Thyroid gland (tissue), 4 donors: Measurements from ENCODE around the gene SMYD4. TPM values are rescaled to one million over a fixed set of nuclear protein-coding genes. Genes with fewer than 3 reads are reported as not detected.
A peak's percentile ranks its signal among the peaks of the same experiment; 100 is the strongest.

Source experiments
- DNase-seq, 2 donors: peaks; one replicate each; pipeline ENCODE4 v3.0.0-alpha.2; 2019
- H3K27ac ChIP-seq, 3 donors: fragments of 200-600 bp; sonication (generic); 1 replicate in 2 of 3; 2 replicates in 1 of 3; pipeline ENCODE4 v1.5.1; 2016 to 2019; ENCODE audit warnings: mild to moderate bottlenecking in 1 of 3, moderate library complexity in 1 of 3
- H3K27me3 ChIP-seq: fragments of 200-600 bp; sonication (generic); one replicate; pipeline ENCODE4 v1.5.1; 2019
- H3K36me3 ChIP-seq, 2 donors: fragments of 200-600 bp; sonication (generic); one replicate each; pipeline ENCODE4 v1.5.1; 2016 to 2019
- H3K4me1 ChIP-seq, 2 donors: fragments of 200-600 bp; sonication (generic); one replicate each; pipeline ENCODE4 v1.5.1; 2017 to 2019
- H3K4me3 ChIP-seq, 3 donors: fragments of 200-600 bp; sonication (generic); replicated peaks in 1 of 3; 1 replicate in 2 of 3; 2 replicates in 1 of 3; pipeline ENCODE4 v1.5.1; 2016; ENCODE audit warnings: mild to moderate bottlenecking in 1 of 3
- H3K9me3 ChIP-seq: fragments of 200-600 bp; sonication (generic); one replicate; pipeline ENCODE4 v1.5.1; 2017
- CTCF ChIP-seq, 6 experiments: fragments of 200-600 bp in 3 of 6; fragments of 450-650 bp in 3 of 6; sonication (generic) in 3 of 6; IDR thresholded peaks; one replicate each; pipeline ENCODE4 v1.5.1; 2016 to 2019; ENCODE audit warnings: antibody characterized with exemption in 6 of 6, mild to moderate bottlenecking in 2 of 6, inconsistent platforms in 1 of 6, moderate library complexity in 1 of 6
- POLR2A ChIP-seq, 2 donors: fragments of 450-650 bp; IDR thresholded peaks; one replicate each; pipeline ENCODE4 v1.6.1; 2017; ENCODE audit warnings: antibody characterized with exemption in 2 of 2, mild to moderate bottlenecking in 2 of 2, moderate library complexity in 1 of 2
- WGBS, 2 donors: methylation state at CpG; one replicate each; pipeline ENCODE4 v1.1.5; 2017; 5-methylcytosine and 5-hydroxymethylcytosine counted together
- intact Hi-C: fragments of 100-400 bp; cut with DNase I; formaldehyde crosslinking; loops from one replicate; pipeline ENCODE4 v1.15.1; 2023
- total RNA-seq, 4 donors: library from RNA; depleted of rRNA; stranded (reverse); fragments of >200 nt; gene quantifications; one replicate each; pipeline ENCODE4 v1.2.3, GENCODE V29; 2016

The SMYD4 gene
- total RNA-seq, 4 donors from 2014 or later = 19.3 to 21.9 (median 20.4) TPM

- Histone ChIP-seq H3K27ac (no peak overlapping the region), H3K27me3 (no peaks in the 10 kb centered on the region), H3K36me3 (peaks cover 7 to 20% of the 10 kb centered on the region in 2 donors), H3K9me3 (no peaks in the 10 kb centered on the region), H3K4me1 (no peaks in the 10 kb centered on the region), H3K4me3 (no peak overlapping the region)
- peak in 1 of 2 donors; percentile 22 for DNase-seq
- intact Hi-C loops = no loop called here
- TF ChIP-seq CTCF (IDR thresholded peaks at IDR 0.05) (no peak), POLR2A (IDR thresholded peaks at IDR 0.05) (no peak)
- 81 to 87% methylated on average over 15 to 17 of the region's 25 CpGs for WGBS, 2 donors
These were observed 93.1 kb downstream of the SMYD4 start for GRCh38 chr17:1736348-1737281.

GRCh38 chr17:1735834-1736347, 93.8 kb downstream of the SMYD4 start:
- DNase-seq = no peak
- peaks cover 7 to 23% of the 10 kb centered on the region in 2 donors for H3K36me3 ChIP-seq
- 91 to 98% methylated on average over 10 to 14 of the region's 17 CpGs for WGBS, 2 donors
- H3K27me3 ChIP-seq = no peaks in the 10 kb centered on the region
- intact Hi-C loops = no loop called here
- H3K4me3 ChIP-seq = no peak overlapping the region
- H3K4me1 ChIP-seq = peaks cover 0 to under 1% of the 10 kb centered on the region in 2 donors
- H3K27ac ChIP-seq = no peak overlapping the region
- no peaks in the 10 kb centered on the region for H3K9me3 ChIP-seq
- TF ChIP-seq CTCF (IDR thresholded peaks at IDR 0.05) = no peak
- TF ChIP-seq POLR2A (IDR thresholded peaks at IDR 0.05) = no peak

- Histone ChIP-seq H3K4me3 (no peak overlapping the region), H3K4me1 (peaks cover 0 to 5% of the 10 kb centered on the region in 2 donors), H3K27me3 (no peaks in the 10 kb centered on the region), H3K36me3 (peaks cover 7 to 23% of the 10 kb centered on the region in 2 donors), H3K27ac (no peak overlapping the region), H3K9me3 (no peaks in the 10 kb centered on the region)
- DNase-seq = no peak
- intact Hi-C loops = no loop called here
- WGBS, 2 donors = 99 to 100% methylated on average over 6 to 9 of the region's 10 CpGs
- TF ChIP-seq POLR2A (IDR thresholded peaks at IDR 0.05) (no peak), CTCF (IDR thresholded peaks at IDR 0.05) (no peak)
These were observed 94.3 kb downstream of the SMYD4 start for GRCh38 chr17:1735418-1735817.

DNA sequence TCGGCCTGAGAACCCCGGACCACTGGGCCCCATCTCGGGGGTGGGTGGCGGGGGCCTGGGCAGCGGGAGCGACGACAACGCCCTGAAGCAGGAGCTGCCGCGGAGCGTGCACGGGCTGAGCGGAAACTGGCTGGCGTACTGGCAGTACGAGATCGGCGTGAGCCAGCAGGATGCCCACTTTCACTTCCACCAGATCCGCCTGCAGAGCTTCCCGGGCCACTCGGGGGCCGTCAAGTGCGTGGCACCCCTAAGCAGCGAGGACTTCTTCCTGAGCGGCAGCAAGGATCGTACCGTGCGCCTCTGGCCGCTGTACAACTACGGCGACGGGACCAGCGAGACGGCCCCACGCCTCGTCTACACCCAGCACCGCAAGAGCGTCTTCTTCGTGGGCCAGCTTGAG, 95.9 kb downstream of the SMYD4 start:
- Histone ChIP-seq H3K27ac (no peak overlapping the region), H3K36me3 (peaks cover 7 to 23% of the 10 kb centered on the region in 2 donors), H3K4me1 (peaks cover 0 to 6% of the 10 kb centered on the region in 2 donors), H3K9me3 (no peaks in the 10 kb centered on the region), H3K27me3 (no peaks in the 10 kb centered on the region), H3K4me3 (no peak overlapping the region)
- 94 to 97% methylated on average over 35 to 38 of the region's 38 CpGs for WGBS, 2 donors
- DNase-seq = no peak
- no peak for TF ChIP-seq POLR2A (IDR thresholded peaks at IDR 0.05)
- no peak for TF ChIP-seq CTCF (IDR thresholded peaks at IDR 0.05)
- intact Hi-C loops = no loop called here

DNA sequence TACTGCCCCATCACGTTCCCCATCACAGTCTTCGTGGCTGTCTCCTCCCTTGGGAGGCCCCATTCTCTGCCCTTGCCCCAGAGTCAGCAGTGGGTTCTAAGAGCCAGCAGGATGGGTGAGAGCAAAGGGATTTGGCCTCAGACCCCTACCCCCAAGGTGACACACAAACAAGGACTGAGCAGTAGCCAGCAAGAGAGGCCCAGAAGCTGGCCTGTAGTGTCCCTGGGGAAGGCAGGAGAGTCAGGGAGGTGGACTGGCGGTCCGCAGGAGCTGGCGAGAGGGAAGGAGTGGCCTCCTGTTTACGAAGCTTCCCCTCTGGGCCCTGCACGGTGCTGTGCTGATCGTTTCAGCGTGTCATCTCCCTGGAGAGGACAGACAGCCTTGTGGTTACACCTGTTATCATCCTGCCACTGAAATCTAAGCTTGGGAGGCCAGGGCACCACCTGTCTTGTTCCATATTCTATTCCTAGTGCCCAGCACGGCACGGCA, 96.8 kb downstream of the SMYD4 start:
- intact Hi-C loops = no loop called here
- WGBS, 2 donors = 73 to 85% methylated on average over 7 to 10 of the region's 11 CpGs
- TF ChIP-seq POLR2A (IDR thresholded peaks at IDR 0.05) = no peak
- TF ChIP-seq CTCF (IDR thresholded peaks at IDR 0.05) = no peak
- no peak overlapping the region for H3K4me3 ChIP-seq
- H3K27ac ChIP-seq = no peak overlapping the region
- DNase-seq = no peak
- H3K36me3 ChIP-seq = peaks cover 8 to 30% of the 10 kb centered on the region in 2 donors
- no peaks in the 10 kb centered on the region for H3K9me3 ChIP-seq
- H3K4me1 ChIP-seq = peaks cover 0 to 6% of the 10 kb centered on the region in 2 donors
- no peaks in the 10 kb centered on the region for H3K27me3 ChIP-seq
